ENCODE data around the gene CRTC2. TPM values are rescaled to one million over a fixed set of nuclear protein-coding genes. Genes with fewer than 3 reads are reported as not detected.

The CRTC2 gene
- total RNA-seq, 1 donor from 2014 or later = 47.3 TPM

DNA sequence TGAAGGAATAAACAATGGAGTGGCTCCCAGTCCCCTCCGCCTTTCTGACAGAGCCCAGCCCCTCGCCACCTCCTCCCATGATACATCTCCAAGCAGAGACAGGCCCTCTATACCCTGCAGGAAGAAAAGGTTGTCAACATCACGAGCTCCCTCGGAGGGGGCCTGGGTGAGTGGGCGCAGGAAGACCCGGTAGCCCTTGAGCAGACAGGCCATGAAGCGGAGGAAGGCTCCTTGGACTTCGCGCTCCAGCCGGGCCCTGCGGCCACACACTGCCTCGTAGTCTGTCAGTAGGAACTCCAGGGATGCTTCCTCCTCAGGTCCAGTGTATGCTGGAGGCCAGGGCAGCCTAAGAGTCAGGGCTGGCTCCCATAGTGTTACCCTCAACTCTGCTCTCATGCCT is 18.9 kb downstream of the CRTC2 start:
- Mint-ChIP-seq H3K4me1 (ENCODE audit: low read depth, unreplicated experiment) (no peaks in the 10 kb centered on the region), H3K27ac (ENCODE audit: unreplicated experiment) (no peak overlapping the region), H3K9me3 (ENCODE audit: unreplicated experiment) (peaks cover 2% of the 10 kb centered on the region), H3K4me3 (ENCODE audit: unreplicated experiment) (no peak overlapping the region), H3K36me3 (ENCODE audit: unreplicated experiment) (no peaks in the 10 kb centered on the region), H3K27me3 (ENCODE audit: unreplicated experiment) (peaks cover 7% of the 10 kb centered on the region)
- DNase-seq = no peak
- TF ChIP-seq, protein P1, sequence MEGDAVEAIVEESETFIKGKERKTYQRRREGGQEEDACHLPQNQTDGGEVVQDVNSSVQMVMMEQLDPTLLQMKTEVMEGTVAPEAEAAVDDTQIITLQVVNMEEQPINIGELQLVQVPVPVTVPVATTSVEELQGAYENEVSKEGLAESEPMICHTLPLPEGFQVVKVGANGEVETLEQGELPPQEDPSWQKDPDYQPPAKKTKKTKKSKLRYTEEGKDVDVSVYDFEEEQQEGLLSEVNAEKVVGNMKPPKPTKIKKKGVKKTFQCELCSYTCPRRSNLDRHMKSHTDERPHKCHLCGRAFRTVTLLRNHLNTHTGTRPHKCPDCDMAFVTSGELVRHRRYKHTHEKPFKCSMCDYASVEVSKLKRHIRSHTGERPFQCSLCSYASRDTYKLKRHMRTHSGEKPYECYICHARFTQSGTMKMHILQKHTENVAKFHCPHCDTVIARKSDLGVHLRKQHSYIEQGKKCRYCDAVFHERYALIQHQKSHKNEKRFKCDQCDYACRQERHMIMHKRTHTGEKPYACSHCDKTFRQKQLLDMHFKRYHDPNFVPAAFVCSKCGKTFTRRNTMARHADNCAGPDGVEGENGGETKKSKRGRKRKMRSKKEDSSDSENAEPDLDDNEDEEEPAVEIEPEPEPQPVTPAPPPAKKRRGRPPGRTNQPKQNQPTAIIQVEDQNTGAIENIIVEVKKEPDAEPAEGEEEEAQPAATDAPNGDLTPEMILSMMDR (IDR thresholded peaks at IDR 0.05; ENCODE audit: partially characterized antibody, unreplicated experiment) = no peak

DNA sequence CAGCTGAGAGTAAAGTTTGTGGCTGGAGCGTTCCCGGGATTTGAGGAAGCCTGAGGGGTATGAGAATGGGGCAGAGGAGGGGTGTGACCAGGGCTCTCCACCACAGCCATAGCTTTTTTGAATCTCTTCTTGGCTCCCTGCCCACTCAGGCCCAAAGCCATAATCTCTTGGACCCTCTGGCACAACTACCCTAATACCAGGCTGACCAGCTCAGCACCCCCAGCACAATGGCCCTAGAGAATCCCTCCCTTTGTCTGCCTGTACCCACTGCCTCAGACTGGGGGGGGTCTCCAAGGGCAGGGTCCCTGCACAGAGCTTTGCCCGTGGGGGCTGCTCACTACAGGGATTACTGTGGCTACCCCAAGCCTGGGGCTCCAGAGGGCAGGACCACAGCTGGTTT is 19.4 kb downstream of the CRTC2 start:
- no peaks in the 10 kb centered on the region for H3K36me3 Mint-ChIP-seq (ENCODE audit: unreplicated experiment)
- TF ChIP-seq, protein P1 (IDR thresholded peaks at IDR 0.05; ENCODE audit: partially characterized antibody, unreplicated experiment) = no peak
- peaks cover 8% of the 10 kb centered on the region for H3K27me3 Mint-ChIP-seq (ENCODE audit: unreplicated experiment)
- no peak overlapping the region for H3K27ac Mint-ChIP-seq (ENCODE audit: unreplicated experiment)
- DNase-seq = no peak
- peaks cover 4% of the 10 kb centered on the region for H3K9me3 Mint-ChIP-seq (ENCODE audit: unreplicated experiment)
- H3K4me1 Mint-ChIP-seq (ENCODE audit: low read depth, unreplicated experiment) = no peaks in the 10 kb centered on the region
- H3K4me3 Mint-ChIP-seq (ENCODE audit: unreplicated experiment) = no peak overlapping the region

DNA sequence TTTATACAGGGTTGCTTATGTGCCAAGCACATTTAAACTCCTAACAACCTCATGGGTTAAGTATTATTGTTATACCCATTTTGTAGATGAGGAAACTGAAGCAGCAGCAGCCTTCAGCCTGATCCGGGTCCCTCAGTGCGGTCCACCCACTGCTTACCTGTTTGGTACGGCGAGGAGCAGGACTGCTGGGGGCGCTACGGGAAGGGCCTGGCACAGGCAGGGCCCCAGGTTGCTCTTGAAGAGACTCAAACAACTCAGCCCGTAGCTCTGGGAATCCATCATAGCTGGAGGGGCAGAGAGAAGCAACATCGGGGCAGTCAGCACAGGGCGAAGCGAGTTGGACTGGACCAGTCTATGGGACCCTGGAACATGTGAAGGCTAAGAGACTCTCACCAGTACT is 21.1 kb downstream of the CRTC2 start:
- H3K4me1 Mint-ChIP-seq (ENCODE audit: low read depth, unreplicated experiment) = no peaks in the 10 kb centered on the region
- no peak overlapping the region for H3K27ac Mint-ChIP-seq (ENCODE audit: unreplicated experiment)
- no peak for DNase-seq
- peaks cover 10% of the 10 kb centered on the region for H3K27me3 Mint-ChIP-seq (ENCODE audit: unreplicated experiment)
- H3K36me3 Mint-ChIP-seq (ENCODE audit: unreplicated experiment) = no peaks in the 10 kb centered on the region
- H3K9me3 Mint-ChIP-seq (ENCODE audit: unreplicated experiment) = peaks cover 2% of the 10 kb centered on the region
- TF ChIP-seq, protein P1 (IDR thresholded peaks at IDR 0.05; ENCODE audit: partially characterized antibody, unreplicated experiment) = no peak
- no peak overlapping the region for H3K4me3 Mint-ChIP-seq (ENCODE audit: unreplicated experiment)

DNA sequence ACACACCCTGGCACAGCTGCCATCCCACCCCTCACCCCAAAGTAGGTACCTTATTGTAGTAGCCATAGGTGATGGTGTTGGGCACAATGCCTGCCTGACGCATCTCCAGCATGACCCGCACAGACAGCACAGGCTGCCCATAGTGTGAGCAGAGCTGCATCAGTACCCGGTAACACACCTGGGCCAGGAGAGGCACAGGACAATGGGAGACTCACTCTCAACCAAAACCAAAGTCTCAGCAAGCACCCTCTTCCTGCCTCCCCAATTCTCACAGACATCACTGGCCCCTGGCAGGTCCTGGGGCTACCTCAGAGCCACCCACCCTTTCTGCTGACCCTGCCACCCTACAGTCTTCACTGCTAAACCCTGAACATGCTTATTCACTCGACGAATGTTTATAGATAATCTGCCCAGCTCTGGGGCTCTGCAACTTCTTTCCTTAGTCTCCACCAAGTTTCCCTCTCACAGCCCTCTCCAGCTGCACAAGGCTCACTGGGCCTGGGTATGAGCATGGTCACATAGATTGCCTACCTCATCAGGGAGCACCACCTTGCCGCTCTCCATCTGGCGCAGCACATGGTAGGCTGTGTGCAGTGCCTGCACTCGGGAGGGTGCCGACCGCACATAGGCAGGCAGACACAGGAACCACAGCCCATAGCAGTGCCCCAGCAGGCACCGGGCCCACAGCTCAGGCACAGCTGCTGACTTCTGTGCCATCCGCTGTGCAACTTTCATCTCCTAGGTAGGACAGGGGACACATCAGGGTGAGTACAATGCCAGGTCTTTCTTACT is 22.2 kb downstream of the CRTC2 start:
- H3K4me1 Mint-ChIP-seq (ENCODE audit: low read depth, unreplicated experiment) = no peaks in the 10 kb centered on the region
- no peak for DNase-seq
- no peak overlapping the region for H3K4me3 Mint-ChIP-seq (ENCODE audit: unreplicated experiment)
- peaks cover 2% of the 10 kb centered on the region for H3K9me3 Mint-ChIP-seq (ENCODE audit: unreplicated experiment)
- no peaks in the 10 kb centered on the region for H3K36me3 Mint-ChIP-seq (ENCODE audit: unreplicated experiment)
- TF ChIP-seq, protein P1 (IDR thresholded peaks at IDR 0.05; ENCODE audit: partially characterized antibody, unreplicated experiment) = no peak
- no peak overlapping the region for H3K27ac Mint-ChIP-seq (ENCODE audit: unreplicated experiment)
- peaks cover 10% of the 10 kb centered on the region for H3K27me3 Mint-ChIP-seq (ENCODE audit: unreplicated experiment)

DNA sequence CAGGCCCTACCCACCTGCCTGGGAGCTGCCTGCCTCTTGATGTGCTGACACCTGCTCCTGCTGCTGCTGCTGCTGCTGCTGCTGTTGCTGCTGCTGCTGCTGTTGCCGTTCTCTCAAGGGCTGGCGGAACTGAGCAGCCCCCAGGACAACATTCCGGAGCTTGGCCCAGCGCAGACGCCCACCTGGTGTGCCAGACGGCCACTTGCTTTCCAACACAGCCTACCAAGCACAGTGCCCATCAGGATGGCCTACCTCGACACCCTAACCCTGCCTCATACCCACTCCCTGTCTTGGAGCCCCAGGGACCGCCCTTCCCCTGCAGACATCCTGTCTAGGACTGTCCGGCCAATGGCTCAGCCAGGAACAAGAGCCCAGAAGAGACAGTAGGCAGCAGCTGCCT is 23.7 kb downstream of the CRTC2 start:
- Mint-ChIP-seq H3K27ac (ENCODE audit: unreplicated experiment) (no peak overlapping the region), H3K4me1 (ENCODE audit: low read depth, unreplicated experiment) (no peaks in the 10 kb centered on the region)

More for the DNA sequence above, 23.7 kb downstream of the CRTC2 start:
- peaks cover 5% of the 10 kb centered on the region for H3K27me3 Mint-ChIP-seq (ENCODE audit: unreplicated experiment)
- H3K4me3 Mint-ChIP-seq (ENCODE audit: unreplicated experiment) = no peak overlapping the region
- H3K36me3 Mint-ChIP-seq (ENCODE audit: unreplicated experiment) = no peaks in the 10 kb centered on the region
- TF ChIP-seq, protein P1 (IDR thresholded peaks at IDR 0.05; ENCODE audit: partially characterized antibody, unreplicated experiment) = no peak
- DNase-seq = no peak
- peaks cover 2% of the 10 kb centered on the region for H3K9me3 Mint-ChIP-seq (ENCODE audit: unreplicated experiment)
